ENCODE data around the gene CMTM5.
"Not testable (repeated sequence)": the region's sequence is repeated elsewhere in the genome, so short reads cannot be mapped to it uniquely, and the experiment has no call there.

DNA sequence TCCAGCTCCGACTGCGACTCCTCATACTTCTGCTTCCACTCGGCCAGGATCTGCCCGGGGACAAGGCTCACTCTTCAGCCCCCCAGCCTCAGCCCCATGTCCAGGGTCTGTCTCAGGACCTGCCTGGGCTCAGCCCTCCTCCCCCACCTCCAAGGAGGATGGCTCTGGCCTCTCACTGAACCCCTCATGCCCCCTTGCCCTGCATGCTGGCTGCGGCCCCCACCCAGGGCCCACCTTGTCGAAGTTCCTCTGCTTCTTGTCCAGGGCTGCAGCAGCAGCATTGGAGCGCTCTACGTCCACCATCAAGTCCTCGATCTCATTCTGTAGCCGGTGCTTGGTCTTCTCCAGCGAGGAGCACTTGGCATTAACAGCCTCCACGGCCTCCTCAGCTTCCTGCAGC, 40.4 kb downstream of the CMTM5 start:
- not testable (repeated sequence) for TF ChIP-seq POLR2A, CTCF (IDR thresholded peaks at IDR 0.05)
